Measurements from ENCODE around the gene TANGO2.

Gene TANGO2

GRCh38 chr22:20011123-20011992, 9.6 kb upstream of the TANGO2 start:
- in situ Hi-C loops (cut with MboI; ENCODE audit: low sequenced_read_pairs): no loop called here

GRCh38 chr22:20011993-20012740, 8.7 kb upstream of the TANGO2 start:
- in situ Hi-C loops (cut with MboI; ENCODE audit: low sequenced_read_pairs): no loop called here

GRCh38 chr22:20012741-20013331, 8.1 kb upstream of the TANGO2 start:
- in situ Hi-C loops (cut with MboI; ENCODE audit: low sequenced_read_pairs): no loop called here

- in situ Hi-C loops (cut with MboI; ENCODE audit: low sequenced_read_pairs): no loop called here
These were observed 7.5 kb upstream of the TANGO2 start for GRCh38 chr22:20013382-20013871.

- in situ Hi-C loops (cut with MboI; ENCODE audit: low sequenced_read_pairs): no loop called here
These were observed 6.3 kb upstream of the TANGO2 start for GRCh38 chr22:20014526-20015186.

- in situ Hi-C loops (cut with MboI; ENCODE audit: low sequenced_read_pairs): no loop called here
These were observed 5.7 kb upstream of the TANGO2 start for GRCh38 chr22:20015187-20015625.

GRCh38 chr22:20015971-20016733, 4.8 kb upstream of the TANGO2 start:
- in situ Hi-C loops (cut with MboI; ENCODE audit: low sequenced_read_pairs): no loop called here

GRCh38 chr22:20016734-20017621, 3.9 kb upstream of the TANGO2 start, which contains the start of gene ARVCF:
Gene ARVCF (minus strand): TSS chr22:20016823. CDS start chr22:19990794, 26,029 bp downstream.
- in situ Hi-C loops (cut with MboI; ENCODE audit: low sequenced_read_pairs): no loop called here

GRCh38 chr22:20017622-20017958, 3.3 kb upstream of the TANGO2 start:
- in situ Hi-C loops (cut with MboI; ENCODE audit: low sequenced_read_pairs): no loop called here

- in situ Hi-C loops (cut with MboI; ENCODE audit: low sequenced_read_pairs): no loop called here
These were observed 2.9 kb upstream of the TANGO2 start for GRCh38 chr22:20018001-20018400.

GRCh38 chr22:20019661-20020532, 1.0 kb upstream of the TANGO2 start:
- in situ Hi-C loops (cut with MboI; ENCODE audit: low sequenced_read_pairs): no loop called here

- in situ Hi-C loops (cut with MboI; ENCODE audit: low sequenced_read_pairs): no loop called here
These were observed 579 bp downstream of the TANGO2 start for GRCh38 chr22:20021196-20022181.

- in situ Hi-C loops (cut with MboI; ENCODE audit: low sequenced_read_pairs): no loop called here
These were observed 1.5 kb downstream of the TANGO2 start for GRCh38 chr22:20022231-20022977.

- in situ Hi-C loops (cut with MboI; ENCODE audit: low sequenced_read_pairs): no loop called here
These were observed 2.2 kb downstream of the TANGO2 start for GRCh38 chr22:20022978-20023613.

GRCh38 chr22:20024225-20024624, 3.3 kb downstream of the TANGO2 start:
- in situ Hi-C loops (cut with MboI; ENCODE audit: low sequenced_read_pairs): no loop called here
